HCT116 (cell line): ENCODE measurements around the gene DMKN. TPM values are rescaled to one million over a fixed set of nuclear protein-coding genes. Genes with fewer than 3 reads are reported as not detected.

Experiments
- ATAC-seq: fragments of 200-7000 bp; cut with Tn5 transposase; 2 replicates; pipeline ENCODE4 v1.9.1; 2020; ENCODE audit warnings: mild to moderate bottlenecking, moderate library complexity
- BruUV-seq: library from RNA; stranded (reverse); fragments of 400-500 nt; replicated peaks from 2 replicates; lab custom pipeline; 2021; lab: Mats Ljungman, UMichigan
- CTCF ChIA-PET: fragments of 300-600 bp; sonication (Branson Sonifier 250); formaldehyde crosslinking; loops from one replicate; lab custom pipeline; 2021; ENCODE audit warnings: antibody characterized with exemption; lab: Charles Lee
- POLR2A ChIA-PET: fragments of 300-600, 350-600 bp; sonication (Branson Sonifier 250); formaldehyde crosslinking; loops from one replicate; lab custom pipeline; 2021; ENCODE audit warnings: antibody characterized with exemption; lab: Charles Lee
- RAD21 ChIA-PET, 2 experiments: fragments of 300-600 bp; sonication (Branson Sonifier 250); formaldehyde crosslinking; loops; one replicate each; lab custom pipeline; 2023; ENCODE audit warnings: low total read pairs in 2 of 2; ENCODE audit not compliant: uncharacterized antibody in 2 of 2, unreplicated experiment in 2 of 2, low non-redundant PET in 1 of 2; lab: Charles Lee
- DNase-seq: peaks from one replicate; pipeline ENCODE4 v3.0.0-alpha.2; 2010; ENCODE audit warnings: low read depth, low spot score
- H2AFZ ChIP-seq: fragments of 200-600 bp; shearing (Covaris generic), sonication (generic); 2 replicates; pipeline ENCODE4 v1.6.1; 2017; ENCODE audit warnings: low read depth, mixed run types, mixed read lengths, antibody characterized with exemption, low read length; ENCODE audit not compliant: poor library complexity, severe bottlenecking
- H3K27ac ChIP-seq: 2 replicates; pipeline ENCODE4 v1.5.1; 2012; ENCODE audit warnings: low read depth, low read length
- H3K27me3 ChIP-seq: fragments of 200-600 bp; sonication (generic); 2 replicates; pipeline ENCODE4 v1.6.1; 2016; ENCODE audit warnings: mixed run types, low read length, mixed read lengths; ENCODE audit not compliant: insufficient read depth
- H3K36me3 ChIP-seq, 2 experiments: fragments of 200-500 bp in 1 of 2; fragments of 200-600 bp in 1 of 2; sonication (Bioruptor generic) in 1 of 2; sonication (generic) in 1 of 2; 2 replicates each; pipeline versions ENCODE4 v1.5.1 to v1.6.1; 2014 to 2016; ENCODE audit warnings: low read length in 2 of 2, inconsistent platforms in 1 of 2, mixed read lengths in 1 of 2, mixed run types in 1 of 2; ENCODE audit not compliant: insufficient read depth in 2 of 2, control insufficient read depth in 1 of 2
- H3K4me1 ChIP-seq, 2 experiments: fragments of 200-600 bp in 1 of 2; sonication (generic) in 1 of 2; 2 replicates each; pipeline versions ENCODE4 v1.5.1 to v1.6.1; 2012 to 2017; ENCODE audit warnings: low read length in 2 of 2, inconsistent platforms in 1 of 2, mild to moderate bottlenecking in 1 of 2, mixed read lengths in 1 of 2, mixed run types in 1 of 2, moderate library complexity in 1 of 2; ENCODE audit not compliant: insufficient read depth in 2 of 2, control insufficient read depth in 1 of 2
- H3K4me2 ChIP-seq: fragments of 200-600 bp; sonication (generic); 2 replicates; pipeline ENCODE4 v1.6.1; 2017; ENCODE audit warnings: mixed run types, low read length, mixed read lengths
- H3K4me3 ChIP-seq, 2 experiments: fragments of 200-600 bp in 1 of 2; sonication (generic) in 1 of 2; replicated peaks in 1 of 2; 2 replicates each; pipeline ENCODE4 v1.5.1; 2011 to 2016; ENCODE audit warnings: low read length in 2 of 2, control low read depth in 1 of 2, low read depth in 1 of 2, mild to moderate bottlenecking in 1 of 2, mixed read lengths in 1 of 2, mixed run types in 1 of 2
- H3K79me2 ChIP-seq: fragments of 200-600 bp; sonication (generic); 2 replicates; pipeline ENCODE4 v1.6.1; 2017; ENCODE audit warnings: mild to moderate bottlenecking, mixed run types, low read length, moderate library complexity, mixed read lengths; ENCODE audit not compliant: insufficient read depth
- H3K9ac ChIP-seq: fragments of 200-600 bp; sonication (generic); 2 replicates; pipeline ENCODE4 v1.6.1; 2016; ENCODE audit warnings: low read length, mixed read lengths
- H3K9me2 ChIP-seq: fragments of 200-600 bp; sonication (generic), shearing (Covaris generic); 2 replicates; pipeline ENCODE4 v1.6.1; 2017; ENCODE audit warnings: mixed run types, mild to moderate bottlenecking, moderate library complexity; ENCODE audit not compliant: insufficient read depth
- H3K9me3 ChIP-seq, 2 experiments: fragments of 200-500 bp in 1 of 2; fragments of 200-600 bp in 1 of 2; sonication (Bioruptor generic) in 1 of 2; sonication (generic) in 1 of 2; 2 replicates each; pipeline ENCODE4 v1.6.1; 2014 to 2017; ENCODE audit warnings: low read length in 2 of 2, mixed read lengths in 2 of 2, inconsistent platforms in 1 of 2, low read depth in 1 of 2, mild to moderate bottlenecking in 1 of 2, mixed run types in 1 of 2, moderate library complexity in 1 of 2; ENCODE audit not compliant: control insufficient read depth in 1 of 2, insufficient read depth in 1 of 2
- H4K20me1 ChIP-seq: fragments of 200-600 bp; sonication (generic), shearing (Covaris generic); 2 replicates; pipeline ENCODE4 v1.6.1; 2017; ENCODE audit warnings: mixed run types, mild to moderate bottlenecking, moderate library complexity; ENCODE audit not compliant: insufficient read depth
- CBX3 ChIP-seq: IDR thresholded peaks from 2 replicates; pipeline ENCODE4 v1.6.1; 2012; ENCODE audit warnings: low read depth
- CEBPB ChIP-seq: IDR thresholded peaks from 2 replicates; pipeline ENCODE4 v1.6.1; 2012; ENCODE audit warnings: low read depth
- EGR1 ChIP-seq: IDR thresholded peaks from 2 replicates; pipeline ENCODE4 v1.6.1; 2012; ENCODE audit warnings: low read depth
- ELF1 ChIP-seq: IDR thresholded peaks from 2 replicates; pipeline ENCODE4 v1.6.1; 2012; ENCODE audit warnings: low read depth, borderline replicate concordance
- EZH2phosphoT487 ChIP-seq: fragments of 200-600 bp; IDR thresholded peaks from 2 replicates; pipeline ENCODE4 v1.6.1; 2018; ENCODE audit warnings: antibody characterized with exemption, borderline replicate concordance
- FOSL1 ChIP-seq: IDR thresholded peaks from 2 replicates; pipeline ENCODE4 v1.6.1; 2012; ENCODE audit warnings: low read depth
- MAX ChIP-seq: IDR thresholded peaks from 2 replicates; pipeline ENCODE4 v1.6.1; 2012
- POLR2A ChIP-seq: IDR thresholded peaks from 2 replicates; pipeline ENCODE4 v1.7.0; 2011; ENCODE audit warnings: borderline replicate concordance; ENCODE audit not compliant: insufficient read depth, insufficient read length; ENCODE audit errors: extremely low read depth
- POLR2AphosphoS5 ChIP-seq: IDR thresholded peaks from 2 replicates; pipeline ENCODE4 v1.6.1; 2011; ENCODE audit warnings: mild to moderate bottlenecking, low read depth, low read length, moderate library complexity
- RAD21 ChIP-seq: IDR thresholded peaks from 2 replicates; pipeline ENCODE4 v1.6.1; 2012; ENCODE audit warnings: low read depth, mild to moderate bottlenecking
- SIN3A ChIP-seq: IDR thresholded peaks from 2 replicates; pipeline ENCODE4 v1.6.1; 2012; ENCODE audit warnings: low read depth
- SP1 ChIP-seq: IDR thresholded peaks from 2 replicates; pipeline ENCODE4 v1.6.1; 2012; ENCODE audit warnings: low read depth
- SRF ChIP-seq: IDR thresholded peaks from 2 replicates; pipeline ENCODE4 v1.6.1; 2012; ENCODE audit warnings: low read depth
- TCF7L2 ChIP-seq: IDR thresholded peaks from 2 replicates; pipeline ENCODE4 v1.7.0; 2011; ENCODE audit warnings: borderline replicate concordance, inconsistent platforms; ENCODE audit not compliant: insufficient read depth, insufficient read length; ENCODE audit errors: extremely low read depth
- YY1 ChIP-seq: IDR thresholded peaks from 2 replicates; pipeline ENCODE4 v1.6.1; 2011; ENCODE audit warnings: low read length, low read depth, moderate library complexity, mild to moderate bottlenecking; ENCODE audit not compliant: insufficient replicate concordance; ENCODE audit errors: extremely low read depth
- ZBTB33 ChIP-seq: IDR thresholded peaks from 2 replicates; pipeline ENCODE4 v1.6.1; 2011; ENCODE audit warnings: mild to moderate bottlenecking, low read length, moderate library complexity; ENCODE audit not compliant: insufficient replicate concordance; ENCODE audit errors: extremely low read depth
- ZFX ChIP-seq: fragments of 450-650 bp; IDR thresholded peaks from 2 replicates; pipeline ENCODE4 v1.6.1; 2017
- intact Hi-C: fragments of 100-400 bp; cut with micrococcal nuclease; formaldehyde crosslinking; loops from 2 replicates; pipeline ENCODE4 v1.10.0; 2022
- total RNA-seq: library from RNA; stranded (reverse); gene quantifications from one replicate; pipeline ENCODE4 v1.2.1, GENCODE V29; 2021; ENCODE audit not compliant: unreplicated experiment
- TF ChIP-seq, protein P1 (sequence below), 3 experiments: fragments of 200-600 bp in 1 of 3; sonication (generic) in 1 of 3; IDR thresholded peaks in 2 of 3; conservative IDR thresholded peaks in 1 of 3; 2 replicates each; pipeline ENCODE4 v1.5.1; 2012 to 2017; ENCODE audit warnings: low read depth in 2 of 3, low read length in 2 of 3, antibody characterized with exemption in 1 of 3, borderline replicate concordance in 1 of 3, control low read depth in 1 of 3, mild to moderate bottlenecking in 1 of 3, mixed read lengths in 1 of 3, mixed run types in 1 of 3, moderate library complexity in 1 of 3; ENCODE audit not compliant: insufficient read depth in 1 of 3
- TF ChIP-seq, protein P2 (sequence below): IDR thresholded peaks from 2 replicates; pipeline ENCODE4 v1.6.1; 2012; ENCODE audit warnings: low read depth

DMKN gene
- total RNA-seq, 1 experiment from 2014 or later: 246 TPM

- POLR2A ChIA-PET: no interaction called here
- ATAC-seq (no peak), DNase-seq (no peak)
- Histone ChIP-seq H4K20me1 (no peaks in the 10 kb centered on the region), H2AFZ (no peak overlapping the region), H3K4me3 (no peak overlapping the region), H3K9me3 (no peaks in the 10 kb centered on the region), H3K9me2 (no peaks in the 10 kb centered on the region), H3K4me2 (no peak overlapping the region), H3K27me3 (no peaks in the 10 kb centered on the region), H3K9ac (no peak overlapping the region), H3K4me1 (peaks cover 0 to 12% of the 10 kb centered on the region in 2 experiments; a peak in 1 of 4 replicates), H3K36me3 (no peaks in the 10 kb centered on the region), H3K27ac (no peak overlapping the region), H3K79me2 (no peaks in the 10 kb centered on the region)
- CTCF ChIA-PET: no interaction called here
- BruUV-seq: no TSS peak
- intact Hi-C loops: no loop called here
- TF ChIP-seq POLR2AphosphoS5 (no peak), CEBPB (no peak), YY1 (no peak), ZFX (no peak), RAD21 (no peak), SIN3A (no peak), MAX (no peak), FOSL1 (no peak), ZBTB33 (no peak), SP1 (no peak), SRF (no peak), CBX3 (no peak), ELF1 (no peak), EZH2phosphoT487 (no peak), POLR2A (no peak), TCF7L2 (no peak), EGR1 (no peak)
- TF ChIP-seq, protein P1, sequence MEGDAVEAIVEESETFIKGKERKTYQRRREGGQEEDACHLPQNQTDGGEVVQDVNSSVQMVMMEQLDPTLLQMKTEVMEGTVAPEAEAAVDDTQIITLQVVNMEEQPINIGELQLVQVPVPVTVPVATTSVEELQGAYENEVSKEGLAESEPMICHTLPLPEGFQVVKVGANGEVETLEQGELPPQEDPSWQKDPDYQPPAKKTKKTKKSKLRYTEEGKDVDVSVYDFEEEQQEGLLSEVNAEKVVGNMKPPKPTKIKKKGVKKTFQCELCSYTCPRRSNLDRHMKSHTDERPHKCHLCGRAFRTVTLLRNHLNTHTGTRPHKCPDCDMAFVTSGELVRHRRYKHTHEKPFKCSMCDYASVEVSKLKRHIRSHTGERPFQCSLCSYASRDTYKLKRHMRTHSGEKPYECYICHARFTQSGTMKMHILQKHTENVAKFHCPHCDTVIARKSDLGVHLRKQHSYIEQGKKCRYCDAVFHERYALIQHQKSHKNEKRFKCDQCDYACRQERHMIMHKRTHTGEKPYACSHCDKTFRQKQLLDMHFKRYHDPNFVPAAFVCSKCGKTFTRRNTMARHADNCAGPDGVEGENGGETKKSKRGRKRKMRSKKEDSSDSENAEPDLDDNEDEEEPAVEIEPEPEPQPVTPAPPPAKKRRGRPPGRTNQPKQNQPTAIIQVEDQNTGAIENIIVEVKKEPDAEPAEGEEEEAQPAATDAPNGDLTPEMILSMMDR (IDR thresholded peaks at IDR 0.05 in 2 of 3, conservative IDR thresholded peaks at IDR 0.05 in 1 of 3; ENCODE audit: borderline replicate concordance in 1 of 3, insufficient read depth in 1 of 3, low read depth in 2 of 3, low read length in 2 of 3): no peak
- TF ChIP-seq, protein P2, sequence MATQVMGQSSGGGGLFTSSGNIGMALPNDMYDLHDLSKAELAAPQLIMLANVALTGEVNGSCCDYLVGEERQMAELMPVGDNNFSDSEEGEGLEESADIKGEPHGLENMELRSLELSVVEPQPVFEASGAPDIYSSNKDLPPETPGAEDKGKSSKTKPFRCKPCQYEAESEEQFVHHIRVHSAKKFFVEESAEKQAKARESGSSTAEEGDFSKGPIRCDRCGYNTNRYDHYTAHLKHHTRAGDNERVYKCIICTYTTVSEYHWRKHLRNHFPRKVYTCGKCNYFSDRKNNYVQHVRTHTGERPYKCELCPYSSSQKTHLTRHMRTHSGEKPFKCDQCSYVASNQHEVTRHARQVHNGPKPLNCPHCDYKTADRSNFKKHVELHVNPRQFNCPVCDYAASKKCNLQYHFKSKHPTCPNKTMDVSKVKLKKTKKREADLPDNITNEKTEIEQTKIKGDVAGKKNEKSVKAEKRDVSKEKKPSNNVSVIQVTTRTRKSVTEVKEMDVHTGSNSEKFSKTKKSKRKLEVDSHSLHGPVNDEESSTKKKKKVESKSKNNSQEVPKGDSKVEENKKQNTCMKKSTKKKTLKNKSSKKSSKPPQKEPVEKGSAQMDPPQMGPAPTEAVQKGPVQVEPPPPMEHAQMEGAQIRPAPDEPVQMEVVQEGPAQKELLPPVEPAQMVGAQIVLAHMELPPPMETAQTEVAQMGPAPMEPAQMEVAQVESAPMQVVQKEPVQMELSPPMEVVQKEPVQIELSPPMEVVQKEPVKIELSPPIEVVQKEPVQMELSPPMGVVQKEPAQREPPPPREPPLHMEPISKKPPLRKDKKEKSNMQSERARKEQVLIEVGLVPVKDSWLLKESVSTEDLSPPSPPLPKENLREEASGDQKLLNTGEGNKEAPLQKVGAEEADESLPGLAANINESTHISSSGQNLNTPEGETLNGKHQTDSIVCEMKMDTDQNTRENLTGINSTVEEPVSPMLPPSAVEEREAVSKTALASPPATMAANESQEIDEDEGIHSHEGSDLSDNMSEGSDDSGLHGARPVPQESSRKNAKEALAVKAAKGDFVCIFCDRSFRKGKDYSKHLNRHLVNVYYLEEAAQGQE: no peak
- RAD21 ChIA-PET: no interaction called here
Observed at GRCh38 chr19:35562336-35562735, 48.9 kb upstream of the DMKN start.
